LNCaP clone FGC (cell line): ENCODE results near the gene FOXP4.
"Not testable (repeated sequence)": the region's sequence is repeated elsewhere in the genome, so short reads cannot be mapped to it uniquely, and the experiment has no call there.

Source experiments
- DNase-seq: peaks from one replicate; pipeline ENCODE4 v3.0.0-alpha.2; 2011; ENCODE audit warnings: low read depth
- H3K4me3 ChIP-seq: 2 replicates; pipeline ENCODE4 v1.5.1; 2011; ENCODE audit warnings: mild to moderate bottlenecking, low read depth, low read length, control low read depth
- TF ChIP-seq, protein P1 (sequence below): IDR thresholded peaks from 2 replicates; pipeline ENCODE4 v1.5.1; 2012; ENCODE audit warnings: mild to moderate bottlenecking; ENCODE audit not compliant: control insufficient read depth, insufficient read depth; ENCODE audit errors: extremely low read depth

The FOXP4 gene

DNA sequence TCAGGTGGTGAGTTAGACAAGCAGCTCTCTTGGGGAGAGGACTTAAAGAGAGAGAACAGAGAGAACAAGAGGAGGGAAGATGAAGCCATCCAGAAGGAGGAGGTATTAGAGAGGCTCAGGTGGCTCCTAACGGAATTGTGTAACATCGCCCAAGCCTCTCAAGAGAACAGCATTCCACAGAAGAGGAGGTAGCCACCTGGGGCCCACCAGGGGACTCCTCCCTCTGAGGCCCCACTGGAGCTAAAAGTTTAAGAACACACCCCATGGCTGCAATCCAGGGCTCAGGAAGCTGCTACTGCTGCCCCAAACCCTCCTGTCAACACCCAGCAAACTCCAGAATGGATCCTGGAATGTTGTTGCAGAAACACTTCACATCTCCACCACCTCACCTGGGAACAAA lies 68.5 kb downstream of the FOXP4 start:
- TF ChIP-seq, protein P1, sequence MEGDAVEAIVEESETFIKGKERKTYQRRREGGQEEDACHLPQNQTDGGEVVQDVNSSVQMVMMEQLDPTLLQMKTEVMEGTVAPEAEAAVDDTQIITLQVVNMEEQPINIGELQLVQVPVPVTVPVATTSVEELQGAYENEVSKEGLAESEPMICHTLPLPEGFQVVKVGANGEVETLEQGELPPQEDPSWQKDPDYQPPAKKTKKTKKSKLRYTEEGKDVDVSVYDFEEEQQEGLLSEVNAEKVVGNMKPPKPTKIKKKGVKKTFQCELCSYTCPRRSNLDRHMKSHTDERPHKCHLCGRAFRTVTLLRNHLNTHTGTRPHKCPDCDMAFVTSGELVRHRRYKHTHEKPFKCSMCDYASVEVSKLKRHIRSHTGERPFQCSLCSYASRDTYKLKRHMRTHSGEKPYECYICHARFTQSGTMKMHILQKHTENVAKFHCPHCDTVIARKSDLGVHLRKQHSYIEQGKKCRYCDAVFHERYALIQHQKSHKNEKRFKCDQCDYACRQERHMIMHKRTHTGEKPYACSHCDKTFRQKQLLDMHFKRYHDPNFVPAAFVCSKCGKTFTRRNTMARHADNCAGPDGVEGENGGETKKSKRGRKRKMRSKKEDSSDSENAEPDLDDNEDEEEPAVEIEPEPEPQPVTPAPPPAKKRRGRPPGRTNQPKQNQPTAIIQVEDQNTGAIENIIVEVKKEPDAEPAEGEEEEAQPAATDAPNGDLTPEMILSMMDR, result no peak
- DNase-seq, result no peak
- H3K4me3 ChIP-seq, result no peak overlapping the region

DNA sequence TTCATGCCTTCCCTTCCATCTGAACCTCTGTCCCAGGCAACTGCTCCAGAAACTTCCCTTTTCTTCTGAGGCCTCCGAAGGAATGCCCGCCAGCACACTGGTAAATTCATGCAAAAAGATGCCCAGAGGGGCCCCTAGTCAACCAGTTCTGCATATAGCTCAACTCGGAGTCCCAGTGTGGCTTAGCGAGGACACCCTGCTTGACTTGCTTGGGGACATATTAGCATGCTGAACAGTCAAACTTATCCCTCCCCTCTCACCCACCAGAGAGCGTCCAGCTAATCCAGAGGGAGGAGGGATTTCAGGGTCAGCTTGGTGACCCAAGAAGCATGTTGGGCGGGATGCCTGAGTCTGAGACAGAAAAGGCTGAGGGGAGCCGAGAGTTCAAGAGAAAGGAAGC lies 69.1 kb downstream of the FOXP4 start:
- TF ChIP-seq, protein P1, result no peak
- no peak for DNase-seq

DNA sequence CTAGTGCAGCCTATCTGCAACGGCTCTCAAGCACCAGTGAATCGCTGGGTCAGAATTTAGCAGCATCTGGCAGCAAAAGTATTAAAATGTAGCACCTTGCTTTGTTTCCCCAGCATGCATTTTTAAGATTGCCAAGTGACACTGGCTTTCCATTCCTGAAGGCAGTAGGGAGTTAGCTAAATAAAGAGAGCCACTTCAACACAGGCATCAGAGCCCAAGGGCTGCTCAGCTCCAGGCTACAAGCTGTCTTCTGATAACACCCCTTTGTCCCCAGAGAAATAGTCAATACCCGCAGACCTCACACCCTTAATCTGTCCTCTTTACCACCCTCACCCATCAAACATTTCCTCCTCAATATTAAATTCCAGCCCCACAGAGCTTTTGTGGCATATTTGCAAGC lies 72.4 kb downstream of the FOXP4 start:
- DNase-seq, result no peak
- H3K4me3 ChIP-seq, result no peak overlapping the region
- TF ChIP-seq, protein P1, result no peak

More for the DNA sequence above, 69.1 kb downstream of the FOXP4 start:
- no peak overlapping the region for H3K4me3 ChIP-seq

DNA sequence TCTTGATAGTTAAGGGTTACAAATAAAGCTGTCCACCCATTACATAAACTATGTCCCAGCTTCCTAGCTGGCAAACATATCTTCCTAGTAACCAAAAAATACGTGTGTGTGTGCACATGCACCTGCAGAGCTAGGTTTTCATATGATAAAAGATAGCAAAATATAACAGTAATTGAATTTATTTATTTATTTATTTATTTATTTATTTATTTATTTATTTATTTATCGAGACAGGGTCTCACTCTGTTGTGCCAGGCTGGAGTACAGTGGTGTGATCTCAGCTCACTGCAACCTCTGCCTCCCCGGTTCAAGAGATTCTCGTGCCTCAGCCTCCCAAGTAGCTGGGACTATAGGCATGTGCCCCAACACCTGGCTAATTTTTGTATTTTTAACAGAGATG lies 73.0 kb downstream of the FOXP4 start:
- not testable (repeated sequence) for H3K4me3 ChIP-seq, DNase-seq

DNA sequence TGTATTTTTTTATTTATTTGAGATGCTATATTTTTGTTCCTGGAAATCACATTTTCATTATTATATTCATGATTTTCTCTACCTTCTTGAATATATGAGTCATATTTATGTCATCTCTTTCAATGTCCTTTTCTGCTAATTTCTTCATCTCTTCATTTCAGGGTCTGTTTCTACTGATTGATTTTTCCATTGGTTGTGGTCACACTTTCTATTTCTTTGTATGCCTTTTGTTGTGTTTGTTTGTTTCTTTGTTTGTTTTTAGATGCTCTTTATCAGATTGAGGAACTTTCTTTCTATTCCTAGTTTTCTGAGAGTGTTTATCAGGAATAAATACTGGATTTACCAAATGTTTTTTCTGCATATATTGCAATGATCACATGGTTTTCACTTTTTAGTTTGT lies 75.2 kb downstream of the FOXP4 start:
- H3K4me3 ChIP-seq, result no peak overlapping the region
- TF ChIP-seq, protein P1, result no peak
- no peak for DNase-seq

DNA sequence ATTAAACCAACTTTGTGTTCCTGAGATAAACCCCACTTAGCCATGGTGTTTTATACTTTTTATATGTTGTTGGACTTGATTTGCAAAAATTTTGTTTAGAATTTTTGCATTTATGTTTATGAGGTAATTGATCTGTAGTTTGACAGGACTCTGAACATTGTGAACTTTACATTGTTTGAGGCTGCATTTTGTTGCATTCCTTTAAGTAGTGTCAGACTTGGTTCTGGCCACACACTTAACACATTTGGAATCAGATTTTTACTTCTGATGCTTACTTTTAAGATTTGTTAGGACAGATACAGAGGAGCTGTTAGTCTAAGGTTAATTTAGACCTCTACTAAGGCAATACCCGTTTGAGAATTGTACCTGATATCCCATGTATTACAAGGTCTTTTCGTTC lies 75.6 kb downstream of the FOXP4 start:
- no peak for DNase-seq
- H3K4me3 ChIP-seq, result no peak overlapping the region
- TF ChIP-seq, protein P1, result no peak

DNA sequence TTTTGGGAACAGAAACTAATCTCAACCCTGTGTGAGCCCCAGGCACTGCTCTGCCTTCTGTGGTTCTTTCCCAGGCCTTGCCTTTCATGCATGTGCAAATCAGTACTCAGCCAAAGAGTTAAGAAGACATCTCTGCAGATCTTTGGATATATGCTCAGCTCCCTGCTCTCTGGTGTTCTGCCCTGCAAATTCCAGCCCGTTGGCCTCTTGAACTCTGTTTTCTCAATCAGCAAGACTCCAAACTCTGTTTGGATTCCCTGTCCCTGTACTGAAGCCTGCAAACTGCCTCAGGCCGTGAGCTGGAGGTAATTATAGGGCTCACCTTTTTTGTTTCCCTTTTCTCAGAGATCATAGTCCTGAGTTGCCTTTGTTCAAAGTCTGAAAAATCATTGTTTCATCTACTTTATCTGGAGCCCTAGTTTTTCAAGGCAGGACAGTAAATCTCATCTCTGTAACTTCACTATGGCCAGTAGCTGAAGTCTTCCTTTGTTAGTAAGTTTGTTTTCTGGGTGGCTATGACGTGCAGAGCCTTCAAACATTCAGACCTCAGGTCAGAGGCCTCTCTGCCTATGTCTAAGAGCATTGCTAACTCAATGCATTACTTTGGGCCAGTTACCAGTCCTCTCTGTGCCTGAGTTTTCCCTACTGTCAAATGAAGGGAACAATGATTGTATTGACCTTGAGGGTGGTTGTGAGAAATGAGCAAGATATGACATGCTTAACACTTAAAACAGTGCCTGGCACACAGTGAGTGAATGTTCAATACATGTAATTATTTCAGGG lies 76.2 kb downstream of the FOXP4 start:
- TF ChIP-seq, protein P1, result no peak
- no peak overlapping the region for H3K4me3 ChIP-seq
- DNase-seq, result no peak

DNA sequence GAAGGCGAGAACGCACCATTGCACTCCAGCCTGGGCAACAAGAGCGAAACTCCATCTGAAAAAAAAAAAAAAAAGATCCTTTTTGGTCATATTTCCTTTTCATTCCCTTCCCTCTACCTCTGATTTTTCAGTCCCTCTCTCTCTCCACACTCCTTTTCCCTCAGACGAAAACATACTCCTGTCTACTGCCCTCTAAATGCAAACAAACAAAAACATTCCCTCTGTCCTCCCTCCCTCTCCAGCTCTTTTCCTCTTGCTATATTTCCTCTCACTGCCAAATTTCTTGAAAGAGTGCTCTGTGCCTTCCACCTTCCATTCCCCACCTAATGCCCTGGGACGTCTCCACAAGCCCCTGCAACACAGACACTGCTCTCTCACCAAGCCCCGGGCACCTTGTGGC lies 77.1 kb downstream of the FOXP4 start:
- H3K4me3 ChIP-seq, result no peak overlapping the region
- TF ChIP-seq, protein P1, result no peak
- no peak for DNase-seq
